GM10847 (cell line): ENCODE measurements around the gene COMTD1.

ENCODE experiments used
- POLR2A ChIP-seq: IDR thresholded peaks from 2 replicates; pipeline ENCODE4 v1.6.1; 2011; ENCODE audit not compliant: insufficient read length; ENCODE audit errors: extremely low read depth

Gene COMTD1

DNA sequence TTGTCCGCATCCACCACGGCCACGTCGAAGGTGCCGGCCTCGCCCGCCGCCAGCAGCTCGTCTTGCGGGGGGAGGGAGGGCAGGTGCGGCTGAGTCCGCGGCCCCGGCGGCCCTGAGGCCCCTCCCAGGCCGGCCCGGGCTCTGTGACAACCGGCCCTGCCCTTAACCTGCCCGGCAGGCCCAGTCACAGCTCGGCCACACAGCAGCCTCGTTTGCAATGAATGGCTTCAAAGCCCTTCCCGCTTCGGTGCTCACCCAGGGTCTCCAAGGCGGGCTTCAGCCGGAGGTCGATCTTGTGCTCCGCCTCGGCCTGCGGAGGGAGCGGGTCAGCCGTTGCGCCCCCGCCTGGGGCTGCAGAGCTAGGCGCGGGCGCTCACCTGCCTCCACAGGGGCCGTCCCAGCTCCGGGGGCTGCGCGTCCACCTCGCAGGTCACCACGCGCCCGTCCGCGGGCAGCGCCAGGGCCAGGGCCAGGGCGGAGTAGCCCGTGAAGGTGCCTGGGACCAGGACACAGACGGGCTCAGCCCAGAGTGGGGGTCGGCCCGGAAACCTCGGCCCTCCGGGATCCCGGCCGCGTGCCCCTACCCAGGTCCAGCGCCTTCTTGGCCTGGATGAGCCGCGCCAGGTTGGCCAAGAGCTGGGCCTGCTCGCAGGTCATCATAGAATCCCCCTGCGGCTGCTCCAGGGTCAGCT is 928 bp downstream of the COMTD1 start:
- TF ChIP-seq POLR2A, result no peak

DNA sequence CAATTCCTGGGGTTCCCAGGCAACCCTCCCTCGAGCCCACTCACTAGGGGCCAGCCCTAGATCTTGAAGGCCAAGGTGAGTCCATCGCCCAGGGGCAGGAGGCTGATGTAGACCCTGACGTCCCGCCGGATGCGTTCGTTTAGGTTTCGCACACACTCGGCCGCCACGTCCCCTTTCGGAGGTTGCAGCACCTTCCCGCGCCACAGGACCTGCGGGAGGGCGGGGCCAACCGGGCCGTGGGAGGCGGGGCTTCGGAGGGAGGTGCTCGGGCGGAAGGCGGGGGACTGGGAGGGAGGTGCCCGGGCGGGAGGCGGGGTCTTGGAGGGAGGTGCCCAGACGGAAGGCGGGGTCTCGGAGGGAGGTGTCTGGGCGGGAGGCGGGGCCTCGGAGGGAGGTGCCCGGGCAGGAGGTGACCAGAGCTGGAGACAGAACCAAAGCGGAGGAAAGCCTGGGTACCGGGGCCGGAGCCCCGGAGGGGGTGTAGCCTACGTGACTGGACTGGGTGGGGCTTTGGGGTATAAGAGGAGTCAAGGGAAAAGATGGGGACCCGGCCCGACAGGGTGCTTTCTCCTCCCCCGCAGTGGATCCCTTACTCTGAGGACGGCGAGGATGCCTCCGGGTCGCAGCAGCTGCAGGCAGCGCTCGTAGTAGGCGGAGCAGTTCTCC is 1.6 kb downstream of the COMTD1 start:
- TF ChIP-seq POLR2A, result peak; percentile 3

DNA sequence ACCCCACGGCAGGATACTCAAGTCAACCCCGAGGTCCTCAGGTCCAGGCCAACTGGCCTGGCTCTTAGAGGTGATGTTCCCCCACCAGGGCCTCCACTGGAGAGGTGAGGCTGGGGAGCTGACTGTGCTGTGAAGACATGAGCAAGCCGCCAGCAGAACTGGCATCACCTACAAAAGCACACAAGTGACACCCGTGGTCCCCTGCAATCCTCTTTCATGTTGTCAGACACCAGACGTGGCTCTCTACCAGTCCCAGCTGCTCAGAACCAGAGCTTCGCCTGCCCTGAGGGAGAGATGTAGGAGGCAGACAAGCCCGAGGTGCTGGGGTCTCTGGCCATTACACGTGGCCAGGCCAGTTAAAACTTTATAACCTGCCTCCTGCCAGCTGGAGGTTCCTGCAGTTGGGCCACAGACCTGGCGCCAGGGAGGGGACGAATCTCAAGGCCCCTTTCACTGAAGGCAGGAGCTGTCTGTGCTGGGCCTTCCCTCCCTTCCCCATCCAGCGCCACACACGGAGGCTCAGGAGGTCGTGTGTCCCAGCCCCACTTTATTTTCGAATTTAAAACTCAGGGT is 2.2 kb downstream of the COMTD1 start:
- no peak for TF ChIP-seq POLR2A

- TF ChIP-seq POLR2A, result no peak
Observed at GRCh38 chr10:75231672-75232581, 3.8 kb downstream of the COMTD1 start.

- TF ChIP-seq POLR2A, result no peak
Observed at GRCh38 chr10:75230600-75231038, 5.1 kb downstream of the COMTD1 start.

GRCh38 chr10:75229971-75230370 is 5.8 kb downstream of the COMTD1 start:
- TF ChIP-seq POLR2A, result no peak

DNA sequence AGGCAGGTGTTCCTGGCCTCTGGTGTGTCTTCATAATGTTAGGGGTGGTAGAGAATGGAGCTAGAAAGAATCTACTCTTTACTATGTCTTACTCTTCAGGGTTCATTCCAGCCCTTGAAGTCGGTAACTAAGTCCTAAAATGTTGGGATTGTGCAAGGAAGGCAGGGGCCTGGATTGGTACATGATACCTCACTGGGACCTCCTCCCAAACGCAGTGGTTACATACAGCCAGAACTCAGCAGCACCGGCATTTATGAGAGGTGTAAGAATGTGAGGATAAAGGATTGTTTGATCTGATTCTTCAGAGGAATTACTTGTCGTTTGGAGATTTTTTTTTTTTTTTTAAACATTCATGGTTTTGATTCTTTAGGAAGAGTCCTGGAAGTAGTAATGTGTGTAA is 6.9 kb downstream of the COMTD1 start:
- TF ChIP-seq POLR2A, result no peak

- no peak for TF ChIP-seq POLR2A
Observed at GRCh38 chr10:75228278-75228677, 7.5 kb downstream of the COMTD1 start.

- TF ChIP-seq POLR2A, result no peak
Observed at GRCh38 chr10:75226656-75227055, 9.1 kb downstream of the COMTD1 start.

DNA sequence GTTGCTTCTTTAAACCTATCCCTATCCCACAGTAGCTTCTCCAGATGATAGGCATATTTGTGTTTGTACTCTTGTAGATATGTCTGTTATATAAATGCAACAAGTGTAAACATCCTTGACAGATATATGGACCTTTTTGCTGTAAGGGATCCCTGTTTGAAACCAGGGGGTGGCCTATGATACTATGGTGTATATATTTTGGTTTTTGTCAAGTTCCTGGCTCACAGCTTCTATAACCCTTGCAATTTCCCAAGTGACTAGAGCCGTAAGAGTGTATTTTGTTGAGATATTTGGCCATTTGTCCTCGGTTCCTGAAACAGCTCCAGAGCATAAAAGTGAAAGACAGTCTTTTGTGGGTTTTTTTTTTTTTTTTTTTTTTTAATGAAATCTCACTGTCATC is 9.7 kb downstream of the COMTD1 start:
- no peak for TF ChIP-seq POLR2A

DNA sequence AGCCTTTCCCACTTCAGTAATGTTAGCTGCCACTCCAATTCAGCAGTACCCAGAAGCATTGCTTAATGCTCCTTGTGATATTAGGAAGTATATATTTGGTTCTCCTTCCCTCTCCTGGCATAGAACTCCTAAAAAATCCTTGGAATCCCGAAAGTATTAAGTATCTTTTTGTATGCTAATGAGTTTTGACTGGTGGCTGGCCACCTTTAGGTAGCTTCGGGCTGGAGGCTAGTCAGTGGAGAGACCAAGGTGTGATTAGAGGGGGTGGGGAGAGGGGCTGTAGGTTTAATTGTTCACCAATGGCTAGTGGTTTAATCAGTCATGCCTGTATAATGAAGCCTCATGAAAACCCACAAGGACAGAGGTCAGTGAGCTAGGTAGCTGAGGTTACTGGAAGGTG is 12.2 kb downstream of the COMTD1 start:
- TF ChIP-seq POLR2A, result no peak

- no peak for TF ChIP-seq POLR2A
Observed at GRCh38 chr10:75220274-75220673, 15.5 kb downstream of the COMTD1 start.

GRCh38 chr10:75212343-75212742 is 23.4 kb downstream of the COMTD1 start:
- no peak for TF ChIP-seq POLR2A

GRCh38 chr10:75211007-75211691 is 24.6 kb downstream of the COMTD1 start:
- no peak for TF ChIP-seq POLR2A
